Hepatocyte (in vitro differentiated cells): ENCODE data around the gene PRTG.

Source experiments
- CTCF ChIP-seq: fragments of 200-600 bp; sonication (generic); IDR thresholded peaks from 2 replicates; pipeline ENCODE4 v1.5.1; 2016; ENCODE audit warnings: antibody characterized with exemption, mild to moderate bottlenecking; ENCODE audit not compliant: poor library complexity
- EZH2phosphoT487 ChIP-seq: fragments of 200-600 bp; sonication (generic); IDR thresholded peaks from one replicate; pipeline ENCODE4 v1.6.1; 2018; ENCODE audit warnings: antibody characterized with exemption, mild to moderate bottlenecking, low read depth, moderate library complexity; ENCODE audit not compliant: unreplicated experiment, severe bottlenecking

GRCh38 chr15:55601374-55601773, 141.6 kb downstream of the PRTG start:
- TF ChIP-seq CTCF (no peak), EZH2phosphoT487 (no peak)
